ENCODE data around the gene CAPG.
A peak's percentile ranks its signal among the peaks of the same experiment; 100 is the strongest.
"Not testable (repeated sequence)": the region's sequence is repeated elsewhere in the genome, so short reads cannot be mapped to it uniquely, and the experiment has no call there.

The CAPG gene

DNA sequence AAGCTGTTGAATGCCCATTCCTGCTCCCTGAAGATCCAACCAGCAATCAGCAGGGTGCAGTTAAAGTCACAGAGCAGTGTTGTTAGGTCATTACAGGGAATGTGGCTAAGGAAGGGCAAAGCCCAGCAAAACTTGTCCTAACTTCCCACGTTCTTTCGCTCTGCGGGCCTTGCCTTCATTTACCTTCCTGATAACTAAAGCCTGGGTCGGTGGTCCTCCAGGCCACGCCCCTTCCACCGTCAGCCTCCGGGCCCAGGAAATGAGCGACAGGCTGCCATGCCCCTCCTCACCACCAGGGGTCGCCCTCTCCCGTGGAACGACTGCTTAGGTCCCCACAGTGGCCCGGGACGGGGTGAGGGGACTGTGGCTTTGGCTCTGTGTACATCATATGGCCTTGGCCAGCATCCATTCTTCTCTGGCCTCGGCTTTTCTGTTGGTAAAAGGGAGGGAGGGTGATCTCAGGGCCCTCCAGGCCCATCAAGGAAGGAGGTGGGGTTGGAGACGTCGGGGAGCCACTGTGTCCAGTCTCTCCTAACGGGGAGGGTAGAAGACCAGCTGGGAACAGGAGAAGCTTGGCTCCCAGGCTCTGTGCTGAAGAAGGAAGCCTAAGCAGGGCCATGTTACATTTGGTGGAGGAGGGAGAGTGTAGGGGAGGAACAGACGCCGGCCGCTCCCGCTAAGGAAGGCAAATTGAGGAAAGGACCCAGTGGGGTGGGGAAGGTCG lies 10.5 kb upstream of the CAPG start:
- peak; percentile 99 for DNase-seq

DNA sequence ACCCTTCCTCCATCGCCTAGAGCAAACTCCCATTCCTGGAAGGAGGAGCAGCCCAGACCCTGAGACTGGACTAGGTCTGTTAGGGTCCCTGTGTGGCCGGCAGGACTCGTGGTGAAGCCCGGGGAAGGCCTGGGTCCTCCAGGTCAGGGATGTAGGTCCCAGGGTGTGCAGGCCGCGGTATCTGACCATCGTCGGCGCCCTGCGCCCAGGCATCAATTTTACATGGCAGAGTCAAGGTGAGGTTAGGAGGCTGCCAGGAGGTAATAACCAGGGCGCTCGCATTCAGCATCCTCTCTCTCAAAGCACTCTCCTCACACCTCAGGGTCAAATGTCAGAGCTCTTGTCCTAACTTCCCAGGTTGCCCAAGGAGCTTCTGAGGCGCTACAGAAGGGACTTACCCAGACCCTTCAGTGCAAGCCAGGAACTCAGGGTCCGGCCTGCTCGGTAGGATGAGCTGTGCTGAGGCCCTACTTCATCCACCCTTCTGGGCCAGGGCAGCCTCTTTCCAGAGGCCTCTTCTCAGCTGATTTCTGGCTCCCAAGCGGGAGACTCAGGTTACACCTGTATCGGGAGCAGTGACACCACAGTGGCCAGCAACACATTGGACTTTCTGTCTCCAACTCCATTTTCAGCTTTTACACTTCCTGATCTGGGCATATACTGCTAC lies 9.0 kb upstream of the CAPG start:
- DNase-seq, result no peak

DNA sequence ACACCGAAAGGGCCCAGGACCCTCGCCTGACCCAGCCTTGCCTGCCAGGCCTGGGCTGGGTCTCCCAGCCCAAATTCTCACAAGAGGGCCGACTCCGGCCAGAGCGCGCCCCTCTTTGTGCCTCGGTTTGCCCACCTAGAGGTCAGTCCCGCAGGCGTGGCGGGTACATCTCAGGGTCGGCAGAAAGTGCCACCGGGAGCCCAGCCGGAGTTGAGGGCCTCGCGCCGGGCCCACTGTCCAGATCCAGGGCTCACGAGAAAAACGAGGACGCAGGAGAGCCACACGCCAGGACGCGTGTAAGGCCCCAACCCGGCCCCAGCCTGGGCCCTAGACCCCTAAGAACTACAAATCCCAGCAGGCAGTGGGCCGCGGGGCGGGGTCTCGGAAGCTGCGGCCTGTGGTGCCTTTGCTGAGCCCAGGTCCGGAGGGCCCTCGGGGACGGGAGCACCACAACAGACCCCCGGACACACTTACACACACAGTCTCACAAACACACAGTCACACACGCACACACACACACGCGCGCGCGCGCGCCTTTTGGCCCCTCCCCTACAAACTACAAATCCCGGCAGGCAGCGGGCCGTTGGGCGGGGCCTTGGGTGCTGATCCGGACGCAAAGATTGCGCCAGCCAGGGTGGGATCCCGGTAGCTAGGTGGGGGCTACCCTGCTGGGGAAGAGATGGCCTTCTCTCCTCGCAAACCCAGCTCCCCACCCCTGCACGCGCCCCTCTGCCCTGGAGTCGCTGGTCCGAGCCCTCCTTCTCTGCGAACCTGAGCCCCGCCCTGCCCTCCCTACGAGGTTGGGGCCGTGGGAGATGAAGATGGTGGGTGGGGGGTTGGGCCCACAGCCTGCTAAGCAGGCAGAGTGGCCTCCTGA lies 8.2 kb upstream of the CAPG start, which contains the start of gene SH2D6:
Gene SH2D6 (plus strand): TSS at position 583 of the 877 bp plus-strand sequence. CDS start 10,752 bp downstream, outside the sequence.
- DNase-seq, result peak; percentile 89

DNA sequence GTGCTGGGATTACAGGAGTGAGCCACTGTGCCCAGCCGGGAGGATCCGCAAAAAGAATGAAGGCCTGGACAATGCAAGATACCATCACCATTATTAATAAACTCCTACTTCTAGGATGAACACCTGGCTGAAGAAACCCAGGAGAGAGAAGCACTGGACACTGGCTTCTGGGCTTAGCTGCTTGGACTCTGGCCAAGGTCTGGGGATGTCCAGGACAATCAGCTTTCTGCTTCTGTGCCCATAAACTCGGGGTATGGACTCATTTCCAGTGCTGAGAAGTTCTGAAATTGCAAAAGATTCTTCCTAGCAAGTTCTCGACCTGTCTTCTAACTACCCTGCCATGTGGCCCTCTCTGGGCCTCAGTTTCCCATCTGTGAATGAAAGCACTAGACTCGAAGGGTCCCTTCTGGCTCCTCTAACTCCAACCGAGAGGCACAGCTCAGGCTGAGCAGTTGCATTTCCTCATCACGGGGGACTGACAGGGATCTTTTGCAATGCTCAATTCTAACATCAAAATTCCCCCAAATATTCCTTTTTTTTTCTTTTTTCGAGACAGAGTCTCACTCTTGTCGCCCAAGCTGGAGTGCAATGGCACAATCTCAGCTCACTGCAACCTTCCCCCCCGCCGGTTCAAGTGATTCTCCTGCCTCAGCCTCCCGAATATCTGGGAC lies 5.9 kb upstream of the CAPG start:
- no peak for DNase-seq

DNA sequence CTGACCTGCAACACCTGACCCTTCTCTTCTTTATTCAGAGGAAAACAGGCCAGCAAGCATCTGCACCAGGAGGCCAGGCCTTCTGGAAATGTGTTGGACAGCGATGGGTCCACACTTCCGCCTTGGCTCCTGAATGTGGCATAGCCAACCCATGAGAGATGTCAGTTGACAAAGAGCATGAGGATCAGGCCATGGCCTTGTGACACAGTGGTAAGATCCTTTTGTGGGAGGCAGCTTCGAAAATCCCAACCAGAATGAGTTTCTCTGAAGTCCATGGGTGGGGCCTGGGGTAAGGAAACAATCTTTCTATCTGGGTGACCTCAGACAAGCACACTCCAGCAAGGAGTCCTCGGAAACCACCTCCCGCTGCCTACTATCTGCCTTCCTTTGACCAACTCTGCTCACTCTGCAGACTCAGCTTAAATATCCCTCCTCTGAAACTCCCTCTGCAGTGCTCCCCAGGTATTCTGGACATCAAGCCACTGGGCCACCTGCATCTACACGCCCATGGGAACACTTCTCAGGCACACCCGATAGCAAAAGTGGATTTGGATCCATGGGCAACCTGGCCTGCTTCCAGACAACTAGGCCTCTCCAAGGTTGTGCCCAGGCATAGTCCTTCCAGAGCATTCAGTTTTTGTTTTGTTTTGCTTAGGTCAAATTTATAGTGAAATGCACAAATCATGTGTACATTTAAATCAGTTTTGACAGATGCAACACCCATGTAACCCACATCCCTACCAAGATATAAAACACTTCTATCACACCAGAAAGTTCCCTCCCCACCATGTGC lies 4.8 kb upstream of the CAPG start:
- no peak for DNase-seq

DNA sequence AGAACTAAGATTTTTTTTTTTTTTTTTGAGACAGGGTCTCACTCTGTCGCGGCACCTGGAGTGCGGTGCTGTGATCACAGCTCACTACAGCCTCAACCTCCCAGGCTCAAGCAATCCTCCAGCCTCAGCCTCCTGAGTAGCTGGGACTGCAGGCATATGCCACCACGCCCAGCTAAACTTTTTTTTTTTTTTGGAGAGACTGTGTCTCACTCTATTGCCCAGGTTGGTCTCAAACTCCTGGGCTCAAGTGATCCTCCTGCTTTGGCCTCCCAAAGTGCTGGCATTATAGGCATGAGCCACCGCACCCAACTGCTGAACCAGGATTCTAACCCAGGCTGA lies 4.2 kb upstream of the CAPG start:
- not testable (repeated sequence) for DNase-seq

DNA sequence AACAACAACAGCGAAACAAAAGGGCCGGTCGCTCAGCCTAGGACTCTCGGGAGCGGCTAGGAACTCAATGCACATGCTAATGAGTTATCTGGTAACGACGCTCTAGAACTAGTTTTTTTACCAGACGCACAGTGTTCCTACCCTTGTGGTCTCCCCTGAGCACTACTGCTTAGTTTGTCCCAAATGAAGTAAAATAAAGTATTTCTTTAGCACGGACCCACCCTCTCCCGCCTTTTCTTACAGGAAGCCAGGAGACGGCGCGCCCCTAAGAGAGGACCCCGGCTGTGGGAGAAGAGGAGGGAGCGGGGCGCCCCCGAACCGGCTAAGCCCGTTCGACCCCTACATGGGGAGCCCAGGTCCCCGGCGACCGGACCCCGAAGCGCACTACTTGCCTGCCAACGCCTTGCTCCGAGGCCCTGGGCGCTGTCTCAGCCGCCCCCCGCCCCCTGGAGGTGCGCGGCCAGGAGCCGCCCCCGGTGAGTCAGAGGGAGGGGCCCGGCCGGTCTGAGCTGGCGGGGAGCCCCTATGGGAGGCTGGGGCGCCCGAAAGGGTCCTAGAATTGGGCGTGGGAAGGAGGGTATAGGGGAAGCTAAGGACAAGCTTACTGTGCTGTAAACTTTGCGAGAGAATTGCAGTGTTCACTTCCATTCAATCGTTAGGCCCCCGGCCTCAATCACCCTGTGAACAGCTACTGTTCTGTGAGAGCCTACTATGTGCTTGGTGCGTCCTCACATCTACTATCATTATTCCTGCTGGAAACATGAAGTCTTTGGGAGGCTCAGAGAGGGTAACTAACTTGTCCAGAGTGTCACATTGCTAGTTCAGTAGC lies 3.6 kb upstream of the CAPG start:
- DNase-seq, result peak; percentile 72

DNA sequence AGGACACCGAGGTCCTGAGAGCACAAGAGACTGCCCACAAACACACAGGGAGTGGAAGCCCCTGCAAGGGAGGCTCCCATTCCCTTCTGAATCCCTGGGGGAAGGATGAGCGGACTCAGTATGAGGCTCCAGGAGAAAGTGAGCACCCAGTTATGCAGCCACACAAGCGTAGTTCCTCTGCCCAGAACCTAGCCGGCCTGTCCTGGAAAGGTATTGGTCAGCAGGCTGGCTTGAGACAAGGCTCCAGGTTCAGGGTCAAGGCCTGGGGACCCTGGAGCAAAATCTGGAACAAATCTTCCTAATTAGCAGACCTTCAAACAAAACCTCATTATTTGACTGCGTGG lies 1.2 kb upstream of the CAPG start:
- DNase-seq, result no peak

DNA sequence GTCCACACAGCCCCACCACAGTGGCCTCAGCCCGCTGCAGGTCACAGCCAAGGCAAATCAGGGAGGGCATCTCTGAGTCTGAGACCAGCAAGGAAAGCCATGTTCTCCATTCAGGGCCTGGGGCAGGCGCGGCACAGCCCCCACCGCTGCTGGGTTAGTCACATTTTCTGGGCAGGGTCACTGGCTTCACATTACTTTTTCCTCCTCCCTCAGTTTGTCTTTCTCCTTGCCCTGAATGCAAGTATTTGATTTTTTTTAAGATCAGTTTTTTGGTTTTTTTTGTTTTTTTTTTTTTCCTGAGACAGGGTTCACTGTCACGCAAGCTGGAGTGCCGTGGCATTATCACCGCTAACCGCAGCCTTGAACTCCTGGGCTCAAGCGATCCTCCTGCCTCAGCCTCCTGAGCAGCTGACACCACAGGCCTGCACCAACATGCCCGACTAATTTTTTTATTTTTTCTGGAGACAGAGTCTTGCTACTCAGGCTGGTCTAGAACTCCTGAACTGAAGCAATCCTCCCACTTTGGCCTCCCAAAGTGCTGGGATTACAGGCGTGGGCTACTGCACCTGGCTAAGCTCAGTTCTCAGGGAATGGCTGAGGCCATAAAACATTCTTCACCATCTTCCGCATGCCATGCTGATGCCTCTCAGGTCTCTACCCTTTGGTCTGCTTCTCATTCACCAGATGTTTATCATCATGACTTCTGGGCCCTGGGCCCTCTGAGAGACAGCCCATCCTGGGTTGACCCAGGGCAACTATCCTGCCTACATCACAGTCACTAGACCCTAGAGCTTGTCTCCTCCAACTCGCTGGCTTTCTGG lies 628 bp upstream of the CAPG start:
- no peak for DNase-seq

DNA sequence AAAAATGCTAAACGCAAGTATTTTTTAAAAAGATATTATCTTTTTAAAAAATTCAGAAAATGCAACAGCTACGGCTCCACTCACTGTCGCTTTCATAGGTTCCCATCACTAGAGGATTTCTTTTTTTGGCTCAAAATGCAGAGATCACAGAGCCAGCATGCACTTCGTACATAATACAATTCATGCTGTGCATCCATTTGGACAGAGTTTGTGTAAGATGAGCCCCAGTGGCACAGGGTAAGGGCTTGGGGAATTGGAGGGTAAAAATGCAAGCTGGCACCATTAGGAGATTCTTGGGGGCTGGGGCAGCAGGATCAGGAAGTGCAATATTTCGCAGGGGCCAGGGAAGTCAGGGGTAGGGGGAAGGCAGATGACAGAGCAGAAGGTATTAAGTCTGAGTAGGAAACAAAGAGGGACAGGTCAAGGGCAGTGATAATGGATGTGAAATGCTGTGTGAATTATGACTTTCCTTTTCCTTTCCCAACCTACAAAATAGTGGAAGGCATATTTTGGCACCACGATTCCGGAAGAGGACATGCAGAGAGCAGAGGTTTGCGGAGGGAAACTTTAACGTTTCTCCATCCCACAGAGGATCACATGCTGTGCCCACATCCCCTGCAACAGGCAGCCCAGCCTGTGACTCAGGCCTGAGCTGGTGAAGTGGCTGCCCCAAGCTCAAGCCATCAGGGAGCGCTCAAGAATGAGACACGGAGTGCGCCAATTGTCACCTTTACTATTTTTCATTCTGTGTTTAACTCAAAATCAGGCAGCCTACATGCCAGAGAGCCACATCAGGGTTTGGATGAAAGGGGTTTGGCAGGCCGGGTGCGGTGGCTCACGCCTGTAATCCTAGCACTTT lies 4.7 kb downstream of the CAPG start:
- peak; percentile 79 for DNase-seq

DNA sequence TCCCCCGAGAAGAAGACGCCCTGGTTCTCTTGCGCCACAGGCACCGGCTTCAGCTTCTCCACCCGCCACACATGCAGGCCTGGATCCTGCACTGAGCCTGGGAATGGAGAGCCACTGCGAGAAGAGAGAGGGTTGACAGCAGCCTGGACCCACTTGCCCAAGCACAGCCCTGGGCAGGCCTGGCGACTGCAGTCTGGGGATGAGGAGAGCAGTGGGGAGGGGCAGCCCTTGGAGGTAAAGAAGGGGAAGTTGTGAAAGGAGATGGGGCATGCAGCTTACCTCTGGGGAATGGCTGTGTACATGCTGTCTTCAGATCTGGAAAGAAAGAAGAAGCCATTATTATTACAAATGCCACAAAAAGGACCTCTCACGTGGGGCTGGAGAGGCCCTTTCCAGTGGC lies 8.3 kb downstream of the CAPG start:
- DNase-seq, result no peak

DNA sequence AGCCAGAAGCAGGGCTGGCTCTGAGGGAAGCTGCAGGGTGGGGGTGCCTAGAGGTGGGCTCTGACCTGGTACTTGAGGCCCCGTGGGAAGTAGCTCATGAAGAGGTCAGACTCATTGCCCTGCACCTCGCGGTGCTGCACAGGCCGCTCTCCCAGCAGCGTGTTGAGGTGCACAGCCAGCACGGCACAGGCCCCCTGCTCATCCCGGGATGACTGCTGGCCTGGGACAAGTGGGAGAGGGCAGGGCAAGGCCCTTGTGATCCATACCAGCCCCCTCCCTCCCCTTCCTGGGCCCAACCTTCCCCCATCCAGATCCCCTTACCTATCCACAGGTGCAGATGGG lies 8.7 kb downstream of the CAPG start:
- DNase-seq, result no peak

DNA sequence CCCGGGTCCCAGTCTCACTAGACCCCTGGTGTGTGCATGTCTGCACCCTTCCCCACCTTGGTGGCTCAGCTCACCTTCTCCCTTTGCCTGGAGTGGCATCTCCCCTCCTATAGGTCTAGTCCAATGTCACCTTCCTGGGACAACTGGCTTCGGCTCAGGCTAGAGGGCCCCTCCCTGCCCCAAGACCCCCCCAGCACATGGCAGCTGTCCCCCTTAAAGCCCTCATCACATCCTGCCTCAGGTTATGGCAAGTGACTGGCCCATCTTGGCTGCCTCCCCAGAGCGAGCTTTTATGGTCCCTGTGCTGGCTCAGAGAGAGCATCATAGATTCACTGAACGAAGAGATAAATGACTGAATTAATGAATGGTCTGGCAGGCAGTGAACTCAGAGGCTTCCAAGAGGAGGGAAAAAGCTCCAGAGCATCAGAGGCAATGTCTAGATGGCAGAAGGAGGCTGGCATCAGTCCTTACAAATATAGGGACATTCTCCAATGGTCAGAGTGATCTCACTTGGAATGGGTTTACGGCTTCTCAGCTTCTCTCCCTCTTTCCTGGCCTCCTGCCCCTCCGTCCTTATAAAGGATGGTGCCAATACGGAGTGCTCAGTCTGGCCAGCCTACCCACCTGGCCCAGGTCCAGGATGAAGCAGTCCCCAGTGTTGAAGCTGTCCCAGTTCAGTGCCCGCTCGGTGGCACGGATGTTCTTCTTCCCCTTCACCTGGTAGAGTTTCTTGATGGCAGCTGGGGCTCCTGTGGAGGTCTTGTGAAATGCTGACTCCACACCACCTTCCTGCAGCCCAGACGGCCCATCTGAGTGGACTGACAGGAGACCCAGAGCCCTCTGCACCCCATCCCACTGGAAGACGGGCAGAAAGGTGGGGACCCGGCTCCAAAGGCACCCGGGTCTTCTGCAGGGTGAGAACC lies 9.4 kb downstream of the CAPG start:
- no peak for DNase-seq

DNA sequence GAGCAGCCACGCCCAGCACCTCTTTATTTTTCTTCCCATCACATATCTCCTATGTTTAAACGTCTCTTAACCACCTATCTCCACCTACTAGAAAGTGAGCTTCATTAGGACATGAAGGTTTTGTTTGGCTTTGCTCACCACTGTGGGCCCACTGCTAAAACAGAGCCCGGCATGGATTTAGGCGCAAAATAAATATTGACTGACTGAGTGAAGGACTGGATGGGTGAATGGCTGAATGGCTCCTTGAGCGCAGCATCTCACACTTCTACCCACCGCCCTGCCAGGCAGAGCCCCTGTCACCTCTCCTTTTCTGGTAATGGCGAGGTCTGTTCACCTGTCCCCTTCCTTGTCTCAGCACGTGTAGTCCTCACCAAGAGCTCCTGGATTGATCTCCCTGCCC lies 10.1 kb downstream of the CAPG start:
- no peak for DNase-seq

DNA sequence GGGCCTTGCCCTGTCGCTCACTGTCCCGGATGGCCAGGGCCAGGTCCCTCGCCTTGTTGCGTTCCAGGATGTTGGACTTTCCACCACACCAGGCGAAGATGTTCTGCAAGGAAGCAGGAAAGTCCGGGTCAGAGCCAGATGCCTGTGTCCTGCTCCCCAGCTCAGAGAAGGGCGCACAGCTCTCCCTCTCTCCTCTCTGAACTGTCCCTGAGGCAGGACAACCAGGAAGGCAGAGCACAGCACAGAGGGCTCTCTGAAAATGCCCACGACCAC lies 11.0 kb downstream of the CAPG start:
- no peak for DNase-seq

DNA sequence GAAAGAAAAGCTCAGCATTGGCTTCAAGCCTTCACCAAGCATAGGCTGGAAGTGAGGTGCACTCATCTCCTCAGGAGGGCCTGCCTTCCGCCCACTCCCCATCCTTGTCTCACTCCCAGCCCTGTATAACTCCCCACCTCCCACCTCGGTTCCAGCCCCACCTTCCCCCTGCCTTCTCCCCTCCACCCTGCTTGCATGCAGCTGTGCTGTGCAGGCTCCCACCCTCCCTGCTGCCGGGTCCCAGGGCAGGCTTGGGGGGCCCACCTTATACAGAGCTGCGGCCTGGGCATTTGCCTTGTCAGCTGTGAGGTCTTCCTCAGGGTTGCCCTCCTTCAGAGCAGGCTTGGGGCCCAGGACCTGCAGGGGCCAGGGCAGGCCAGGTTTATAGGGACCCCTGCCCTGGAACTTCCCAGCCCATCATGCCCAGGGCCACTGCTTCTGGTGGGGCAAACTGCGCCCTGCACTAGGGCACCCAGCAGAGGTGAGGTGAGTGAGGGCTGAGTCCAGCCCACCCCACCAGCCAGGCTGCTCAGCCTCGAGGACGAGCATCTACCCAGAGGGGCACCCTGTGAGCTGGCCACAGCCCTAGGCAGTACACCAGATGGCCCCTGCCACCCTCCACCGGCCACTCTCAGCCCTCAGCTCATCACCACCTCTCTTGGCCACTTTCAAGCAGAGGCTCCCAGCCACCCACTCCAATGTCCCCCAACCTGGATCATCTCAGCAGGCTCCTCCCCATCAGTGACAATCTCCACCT lies 11.6 kb downstream of the CAPG start:
- DNase-seq, result no peak

DNA sequence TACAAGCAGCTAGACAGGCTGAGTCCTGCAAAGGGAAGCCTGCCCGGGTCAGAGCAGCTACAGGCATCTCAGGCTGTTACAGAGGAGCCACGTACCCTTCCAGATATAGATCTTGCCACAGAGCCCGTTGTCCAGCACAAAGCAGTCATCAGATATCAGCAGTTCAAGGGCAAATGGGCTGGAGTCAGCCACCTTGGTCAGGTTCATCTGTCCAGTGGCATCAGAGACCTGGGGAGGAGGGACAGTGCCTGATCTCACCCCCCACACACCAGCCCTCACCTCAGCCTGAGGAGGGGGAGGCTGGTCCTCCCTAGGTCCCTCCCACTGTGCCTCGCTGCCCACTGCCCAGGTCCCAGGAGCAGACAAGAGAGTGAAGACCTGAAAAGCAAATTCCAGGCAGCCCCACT lies 12.2 kb downstream of the CAPG start:
- DNase-seq, result no peak
